ENCODE data around the gene PTPRK. TPM values are rescaled to one million over a fixed set of nuclear protein-coding genes. Genes with fewer than 3 reads are reported as not detected.

PTPRK gene
- total and polyA plus RNA-seq, 2 donors (not counting 1 experiment from before 2014, with no cell fraction given), result 16.2 to 18.7 TPM

DNA sequence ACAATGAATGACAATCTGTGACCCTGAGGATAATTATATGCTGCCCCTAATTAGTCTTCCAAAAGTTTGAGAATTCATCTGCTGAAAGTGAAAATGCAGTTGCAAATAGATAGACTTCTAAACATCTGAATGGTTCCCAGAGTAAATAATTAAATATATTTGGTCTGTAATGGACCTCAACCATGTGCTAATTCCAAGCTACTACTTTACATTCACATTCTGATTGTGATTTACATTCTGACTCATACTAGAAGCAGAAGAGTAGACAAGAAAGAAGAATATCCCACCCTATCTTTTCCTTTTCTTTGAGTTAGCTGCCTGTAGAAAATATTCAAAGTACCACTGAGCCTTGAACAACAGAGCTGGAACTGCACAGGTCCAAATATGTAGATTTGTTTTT, 80.8 kb downstream of the PTPRK start:
- Histone ChIP-seq H3K79me2 (ENCODE audit: control insufficient read depth, insufficient read depth, low read length) (no peaks in the 10 kb centered on the region), H3K36me3 (replicated peaks in 1 of 2; ENCODE audit: control extremely low read depth in 1 of 2, control insufficient read depth in 1 of 2, extremely low read depth in 1 of 2, insufficient read depth in 2 of 2, low read length in 1 of 2) (no peaks in the 10 kb centered on the region), H2AFZ (ENCODE audit: insufficient read depth, low read depth, low read length, poor library complexity, severe bottlenecking) (no peak overlapping the region), H3K27ac (ENCODE audit: low read length in 2 of 2) (no peak overlapping the region), H3K27me3 (replicated peaks in 1 of 4; ENCODE audit: control extremely low read depth in 1 of 4, control insufficient read depth in 3 of 4, insufficient read depth in 4 of 4, low read length in 3 of 4) (no peaks in the 10 kb centered on the region), H3K4me3 (ENCODE audit: control extremely low read depth in 1 of 5, extremely low read depth in 1 of 5, insufficient read depth in 1 of 5, low read depth in 2 of 5, low read length in 4 of 5) (no peak overlapping the region), H4K20me1 (ENCODE audit: control insufficient read depth, insufficient read depth, low read length, poor library complexity, severe bottlenecking) (no peaks in the 10 kb centered on the region), H3K9me3 (ENCODE audit: control extremely low read depth in 1 of 3, control insufficient read depth in 2 of 3, insufficient read depth in 1 of 3, low read length in 2 of 3) (peaks cover 0 to 4% (median 0%) of the 10 kb centered on the region in 3 donors), H3K4me1 (ENCODE audit: control insufficient read depth in 2 of 2, insufficient read depth in 2 of 2, low read length in 2 of 2) (no peaks in the 10 kb centered on the region), H3K4me2 (replicated peaks; ENCODE audit: low read depth, low read length, poor library complexity, severe bottlenecking) (no peak overlapping the region), H3K9ac (ENCODE audit: low read length) (no peak overlapping the region)
- ATAC-seq (ENCODE audit: low read depth) (no peak), DNase-seq (no peak)
- no peak for TF ChIP-seq EZH2 (IDR thresholded peaks at IDR 0.05; ENCODE audit: borderline replicate concordance, insufficient read depth, low read depth, low read length, poor library complexity, severe bottlenecking)
- TF ChIP-seq, protein P1, sequence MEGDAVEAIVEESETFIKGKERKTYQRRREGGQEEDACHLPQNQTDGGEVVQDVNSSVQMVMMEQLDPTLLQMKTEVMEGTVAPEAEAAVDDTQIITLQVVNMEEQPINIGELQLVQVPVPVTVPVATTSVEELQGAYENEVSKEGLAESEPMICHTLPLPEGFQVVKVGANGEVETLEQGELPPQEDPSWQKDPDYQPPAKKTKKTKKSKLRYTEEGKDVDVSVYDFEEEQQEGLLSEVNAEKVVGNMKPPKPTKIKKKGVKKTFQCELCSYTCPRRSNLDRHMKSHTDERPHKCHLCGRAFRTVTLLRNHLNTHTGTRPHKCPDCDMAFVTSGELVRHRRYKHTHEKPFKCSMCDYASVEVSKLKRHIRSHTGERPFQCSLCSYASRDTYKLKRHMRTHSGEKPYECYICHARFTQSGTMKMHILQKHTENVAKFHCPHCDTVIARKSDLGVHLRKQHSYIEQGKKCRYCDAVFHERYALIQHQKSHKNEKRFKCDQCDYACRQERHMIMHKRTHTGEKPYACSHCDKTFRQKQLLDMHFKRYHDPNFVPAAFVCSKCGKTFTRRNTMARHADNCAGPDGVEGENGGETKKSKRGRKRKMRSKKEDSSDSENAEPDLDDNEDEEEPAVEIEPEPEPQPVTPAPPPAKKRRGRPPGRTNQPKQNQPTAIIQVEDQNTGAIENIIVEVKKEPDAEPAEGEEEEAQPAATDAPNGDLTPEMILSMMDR (IDR thresholded peaks at IDR 0.05), result no peak
- Mint-ChIP-seq H3K27me3 (no peaks in the 10 kb centered on the region), H3K27ac (no peak overlapping the region), H3K4me1 (no peaks in the 10 kb centered on the region), H3K9me3 (ENCODE audit: insufficient read depth) (peaks cover 2% of the 10 kb centered on the region), H3K4me3 (no peak overlapping the region)
- intact Hi-C loops (cut with micrococcal nuclease), result no loop called here
- POLR2A ChIA-PET, result no interaction called here
- CTCF ChIA-PET, result no interaction called here

DNA sequence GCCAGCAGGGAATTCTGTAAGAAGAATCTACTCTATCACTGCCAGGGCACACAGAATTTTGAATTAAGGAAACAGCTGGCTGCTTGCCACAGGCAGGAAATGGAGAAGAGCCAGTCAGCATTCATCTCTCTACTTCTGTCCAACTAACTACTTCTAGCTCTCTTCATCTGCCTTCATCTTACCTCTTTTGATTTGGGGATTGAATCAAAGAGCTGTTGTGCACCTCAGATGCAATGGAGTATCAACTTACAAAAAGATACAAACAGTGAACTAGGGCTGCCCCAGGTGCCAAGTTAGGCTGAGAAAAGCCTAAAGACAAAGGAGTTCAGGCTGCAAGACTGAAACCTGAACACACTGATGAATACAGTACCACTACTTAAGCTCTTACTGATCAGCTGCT, 82.0 kb downstream of the PTPRK start:
- Histone ChIP-seq H3K79me2 (ENCODE audit: control insufficient read depth, insufficient read depth, low read length) (no peaks in the 10 kb centered on the region), H4K20me1 (ENCODE audit: control insufficient read depth, insufficient read depth, low read length, poor library complexity, severe bottlenecking) (no peaks in the 10 kb centered on the region), H3K27me3 (replicated peaks in 1 of 4; ENCODE audit: control extremely low read depth in 1 of 4, control insufficient read depth in 3 of 4, insufficient read depth in 4 of 4, low read length in 3 of 4) (no peaks in the 10 kb centered on the region), H3K4me2 (replicated peaks; ENCODE audit: low read depth, low read length, poor library complexity, severe bottlenecking) (no peak overlapping the region), H3K9me3 (ENCODE audit: control extremely low read depth in 1 of 3, control insufficient read depth in 2 of 3, insufficient read depth in 1 of 3, low read length in 2 of 3) (peaks cover 0 to 5% (median 0%) of the 10 kb centered on the region in 3 donors), H3K4me3 (ENCODE audit: control extremely low read depth in 1 of 5, extremely low read depth in 1 of 5, insufficient read depth in 1 of 5, low read depth in 2 of 5, low read length in 4 of 5) (no peak overlapping the region), H2AFZ (ENCODE audit: insufficient read depth, low read depth, low read length, poor library complexity, severe bottlenecking) (no peak overlapping the region), H3K27ac (ENCODE audit: low read length in 2 of 2) (no peak overlapping the region), H3K4me1 (ENCODE audit: control insufficient read depth in 2 of 2, insufficient read depth in 2 of 2, low read length in 2 of 2) (no peaks in the 10 kb centered on the region), H3K9ac (ENCODE audit: low read length) (no peak overlapping the region), H3K36me3 (replicated peaks in 1 of 2; ENCODE audit: control extremely low read depth in 1 of 2, control insufficient read depth in 1 of 2, extremely low read depth in 1 of 2, insufficient read depth in 2 of 2, low read length in 1 of 2) (no peaks in the 10 kb centered on the region)
- no peak for TF ChIP-seq EZH2 (IDR thresholded peaks at IDR 0.05; ENCODE audit: borderline replicate concordance, insufficient read depth, low read depth, low read length, poor library complexity, severe bottlenecking)
- TF ChIP-seq, protein P1 (IDR thresholded peaks at IDR 0.05), result no peak
- CTCF ChIA-PET, result no interaction called here
- no peak overlapping the region for H3K27ac Mint-ChIP-seq
- ATAC-seq (ENCODE audit: low read depth) (no peak), DNase-seq (no peak)
- POLR2A ChIA-PET, result no interaction called here
- H3K4me1 Mint-ChIP-seq, result no peaks in the 10 kb centered on the region
- peaks cover 2% of the 10 kb centered on the region for H3K9me3 Mint-ChIP-seq (ENCODE audit: insufficient read depth)
- H3K27me3 Mint-ChIP-seq, result no peaks in the 10 kb centered on the region
- intact Hi-C loops (cut with micrococcal nuclease), result no loop called here
- no peak overlapping the region for H3K4me3 Mint-ChIP-seq
